NCI-H460 (cell line): ENCODE measurements around the gene CLIC5. TPM values are rescaled to one million over a fixed set of nuclear protein-coding genes. Genes with fewer than 3 reads are reported as not detected.
"Not testable (repeated sequence)": the region's sequence is repeated elsewhere in the genome, so short reads cannot be mapped to it uniquely, and the experiment has no call there.

Source experiments
- DNase-seq: peaks from one replicate; pipeline ENCODE4 v3.0.0-alpha.2; 2016; ENCODE audit warnings: low read depth; ENCODE audit errors: extremely low read depth
- total RNA-seq: library from RNA; depleted of rRNA; stranded (reverse); fragments of >200 nt; shearing (Covaris generic); gene quantifications from 2 replicates; pipeline ENCODE4 v1.2.3, GENCODE V29; 2014

Gene CLIC5
- total RNA-seq, 1 experiment from 2014 or later = not detected

DNA sequence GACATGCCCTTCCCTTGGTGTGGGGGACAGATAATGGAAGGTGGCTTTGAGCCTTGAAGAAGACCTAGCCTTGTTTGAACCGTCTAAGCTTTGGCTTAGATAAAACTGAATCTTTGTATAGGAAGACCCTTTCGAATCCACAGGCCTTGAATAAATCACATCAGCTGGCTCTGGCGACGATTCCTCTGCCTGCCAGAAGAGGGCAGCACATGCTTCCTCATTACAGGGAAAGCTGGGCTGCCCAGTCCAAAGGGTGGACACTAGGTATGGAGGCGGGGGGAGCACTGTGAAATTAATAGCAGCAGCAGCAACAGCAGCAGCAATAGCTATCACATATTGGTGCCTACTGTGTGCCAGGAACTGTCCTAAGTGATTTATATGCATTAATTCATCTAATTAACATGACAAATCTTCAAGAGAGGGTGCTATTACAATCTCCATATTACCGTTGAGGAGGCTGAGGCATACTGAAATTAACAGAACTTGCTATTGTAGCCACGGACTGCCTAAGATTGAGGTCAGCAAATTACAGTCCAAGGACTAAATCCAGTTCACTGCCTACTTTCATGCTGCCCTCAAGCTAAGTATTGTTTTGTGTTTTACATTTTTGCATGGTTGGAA lies 85.1 kb downstream of the CLIC5 start:
- DNase-seq = peak; percentile 45

DNA sequence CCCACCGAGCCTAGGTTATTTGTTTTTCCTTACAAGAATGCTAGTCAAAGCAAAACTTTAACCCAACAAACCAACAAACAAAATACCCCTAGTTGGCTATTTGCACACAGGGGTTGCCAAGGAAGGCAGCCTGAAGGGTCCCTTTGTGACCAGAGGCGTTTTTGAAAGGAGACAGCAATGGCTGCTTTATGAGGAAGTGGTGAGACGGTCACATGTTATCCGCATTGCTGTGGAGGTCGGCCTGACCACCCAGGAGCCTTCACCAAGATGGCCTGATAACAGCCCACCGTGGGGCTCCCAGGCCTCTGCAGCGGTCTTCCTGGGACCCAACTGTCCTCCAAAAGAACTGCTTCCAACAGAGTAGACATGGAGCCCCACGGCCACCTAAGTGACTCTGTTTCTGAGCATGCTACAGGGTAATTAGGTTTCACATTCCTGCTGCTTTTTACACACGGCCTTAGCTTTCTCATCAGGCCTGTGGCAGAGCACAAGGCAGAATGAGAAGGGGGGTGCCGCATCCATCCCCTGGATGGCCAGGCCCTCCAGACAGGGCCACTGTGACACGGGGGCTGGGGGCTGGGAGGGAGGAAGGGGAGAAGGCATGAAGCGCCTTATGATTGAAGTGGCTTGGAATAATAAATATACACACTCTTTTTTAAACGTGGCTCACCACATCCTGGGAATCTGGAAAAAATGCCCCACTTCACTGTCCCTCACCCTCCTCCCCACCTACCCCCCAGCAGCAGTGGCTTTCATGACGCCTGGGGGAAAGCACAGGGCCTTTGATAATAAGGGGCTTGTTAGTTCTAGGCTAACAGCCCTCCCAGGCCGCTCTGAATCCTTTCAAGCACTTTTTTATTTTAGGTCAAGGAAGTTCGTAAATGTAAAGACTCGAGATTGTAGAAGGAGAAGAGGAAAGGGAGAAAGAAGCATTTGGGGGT lies 86.0 kb downstream of the CLIC5 start:
- no peak for DNase-seq

DNA sequence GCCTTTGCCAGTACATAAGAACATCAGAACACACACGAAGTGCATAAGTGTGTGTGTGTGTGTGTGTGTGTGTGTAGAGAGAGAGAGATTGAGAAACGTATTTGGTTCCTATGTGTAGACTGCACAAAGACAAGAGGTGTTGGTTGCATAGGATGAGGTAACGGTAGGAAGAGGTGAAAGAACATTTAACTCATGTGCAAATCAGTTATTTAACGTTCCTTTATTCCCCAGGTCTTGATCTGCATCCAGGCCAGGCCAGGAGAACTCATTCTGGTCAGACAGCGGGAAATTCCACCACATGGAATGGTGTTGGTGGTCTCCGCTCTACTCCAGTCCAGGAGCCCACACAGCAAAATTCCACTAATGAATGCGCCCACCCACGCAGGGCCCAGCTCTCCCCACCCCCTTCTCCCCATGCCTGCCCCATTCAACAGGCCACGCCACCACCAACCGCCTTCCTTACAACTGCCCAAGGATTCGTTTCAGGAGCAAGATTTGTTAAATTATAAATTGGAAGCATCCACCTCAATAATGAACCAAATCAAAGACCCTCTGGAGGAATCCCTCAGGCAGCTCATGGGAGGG lies 86.8 kb downstream of the CLIC5 start:
- DNase-seq = no peak

DNA sequence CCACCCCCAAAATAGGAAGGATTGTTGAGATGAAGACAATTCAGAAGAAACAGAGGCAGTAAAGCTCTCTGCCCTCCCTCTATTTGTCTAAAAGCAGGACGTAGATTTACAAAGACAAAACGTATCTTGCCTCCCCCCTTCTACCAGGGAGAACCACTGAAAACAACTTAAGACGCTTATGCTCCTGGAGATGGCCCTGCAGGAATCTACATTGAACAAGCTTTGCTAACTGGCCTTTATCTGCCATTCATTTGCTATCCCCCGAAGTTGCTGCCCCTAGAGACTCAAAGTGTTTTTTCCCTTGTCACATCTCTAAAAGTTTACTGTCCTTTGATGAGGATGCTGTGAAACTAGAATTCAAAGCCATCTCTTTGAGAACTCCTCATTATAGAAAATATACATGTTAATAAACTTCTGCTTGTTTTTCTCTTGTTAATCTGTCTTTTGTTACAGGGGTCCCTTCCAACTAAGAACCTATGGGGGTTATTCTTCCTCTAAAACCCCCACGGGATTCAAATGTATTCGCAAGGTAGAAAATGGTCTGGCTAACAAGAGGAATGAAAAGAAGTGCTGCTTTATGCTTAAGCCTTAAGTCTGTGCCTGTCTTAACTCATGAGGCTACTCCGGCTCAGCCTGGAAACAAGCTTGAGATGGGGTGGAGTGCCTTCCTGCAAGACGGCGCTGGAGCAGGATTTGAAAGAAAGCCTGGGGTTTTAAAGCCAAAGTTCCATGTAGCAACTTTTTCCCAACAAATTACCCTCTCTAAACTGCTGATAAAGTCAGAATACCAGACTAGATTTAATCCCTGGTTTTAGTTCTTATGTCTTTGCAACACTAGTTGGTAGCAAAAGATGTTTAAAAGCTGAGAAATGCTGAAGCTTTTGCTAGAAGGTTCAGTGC lies 88.0 kb downstream of the CLIC5 start:
- no peak for DNase-seq

DNA sequence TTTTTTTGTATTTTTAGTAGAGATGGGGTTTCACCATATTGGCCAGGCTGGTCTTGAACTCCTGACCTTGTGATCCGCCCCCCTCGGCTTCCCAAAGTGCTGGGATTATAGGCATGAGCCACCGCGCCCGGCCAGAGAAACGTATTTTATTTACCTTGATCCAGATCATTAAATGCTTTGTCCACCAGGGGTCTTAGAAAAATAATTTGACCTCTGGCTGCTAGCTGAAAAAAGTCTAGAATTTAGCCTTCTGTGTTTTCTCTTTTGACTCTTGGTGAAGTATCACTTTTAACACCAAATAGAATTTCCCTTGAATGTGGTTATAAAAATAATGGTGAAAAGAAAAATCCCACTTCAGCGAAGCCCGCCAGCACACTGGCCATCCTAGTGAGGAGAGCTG lies 89.2 kb downstream of the CLIC5 start:
- DNase-seq = not testable (repeated sequence)

DNA sequence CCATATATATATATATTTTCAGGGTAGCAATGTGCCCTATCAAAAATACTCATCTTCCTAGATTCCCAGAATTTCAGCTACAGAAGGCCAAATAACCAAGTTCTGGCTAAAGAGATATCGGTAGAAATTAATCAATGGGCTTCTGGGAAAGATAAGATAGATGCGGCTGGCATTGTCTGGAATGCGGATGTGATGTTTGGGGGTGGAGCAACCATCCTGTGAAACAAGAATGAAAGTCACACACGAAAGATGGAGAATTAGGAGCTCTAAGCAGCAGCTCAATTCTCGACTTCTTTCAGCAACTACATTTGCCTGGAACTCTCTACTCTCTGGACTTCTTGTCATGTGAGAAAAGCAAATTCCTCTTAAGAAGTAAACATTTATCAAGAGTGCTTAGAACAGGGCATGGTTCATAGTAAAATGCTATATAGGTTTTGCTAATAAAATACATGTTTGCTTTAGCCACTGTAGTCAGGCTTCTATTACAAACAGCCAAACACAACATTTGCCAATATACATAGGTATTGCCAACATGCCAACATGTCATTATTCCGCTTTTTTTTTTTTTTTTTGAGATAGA lies 90.8 kb downstream of the CLIC5 start:
- DNase-seq = no peak

DNA sequence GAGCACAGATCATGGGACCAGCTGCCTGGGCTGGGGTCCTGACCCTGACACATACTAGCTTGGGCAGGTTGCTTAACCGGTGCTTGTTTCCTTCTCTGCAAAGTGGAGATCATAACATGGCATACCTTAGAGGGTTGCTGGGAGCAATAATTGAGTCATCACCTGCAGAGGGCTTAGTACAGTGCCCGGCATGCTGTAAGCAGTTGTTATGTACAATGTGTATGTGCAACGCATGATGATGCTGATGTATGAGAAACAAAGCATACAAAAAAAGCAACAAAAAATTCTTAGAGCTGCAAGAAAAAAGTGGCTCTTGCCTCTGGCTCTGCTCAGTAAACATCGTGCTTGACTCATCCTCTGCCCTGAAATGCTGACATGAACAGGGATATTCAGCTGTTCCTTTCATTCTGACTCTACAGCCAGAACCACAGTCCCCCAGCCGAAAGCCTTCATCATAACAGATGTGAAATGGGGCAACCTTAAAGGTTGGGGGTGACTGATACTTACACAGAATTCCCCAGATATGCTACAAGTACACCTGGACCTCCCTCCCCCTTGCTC lies 91.7 kb downstream of the CLIC5 start:
- no peak for DNase-seq

DNA sequence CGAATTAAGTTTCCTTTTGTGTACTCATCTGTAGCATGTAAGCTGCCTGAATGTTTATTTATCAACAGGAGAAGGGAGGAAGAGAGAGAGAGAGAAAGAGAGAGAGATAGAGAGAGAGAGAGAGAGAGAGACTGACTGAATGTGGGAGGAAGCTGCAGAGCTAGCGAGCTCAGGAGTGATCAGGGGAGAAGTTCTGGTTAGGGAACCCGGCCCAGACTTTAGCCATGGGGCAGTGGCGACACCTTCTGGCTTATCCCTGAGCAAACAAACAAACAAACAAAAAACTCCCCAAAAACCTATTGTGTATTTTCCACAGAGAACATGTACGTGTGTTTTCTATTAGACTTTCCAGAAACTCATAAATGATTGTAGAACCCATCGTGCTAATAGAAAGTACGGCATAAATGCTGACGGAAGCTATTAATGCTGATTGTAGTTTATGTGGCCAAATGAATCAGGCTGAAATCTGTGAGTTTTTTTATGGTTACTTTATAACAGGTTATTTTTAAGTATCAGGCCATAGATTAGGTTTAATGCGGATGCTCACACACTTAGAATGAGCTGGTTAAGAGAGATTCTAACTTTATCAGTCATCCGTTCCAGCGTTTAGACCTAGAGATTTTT lies 92.8 kb downstream of the CLIC5 start:
- peak; percentile 23 for DNase-seq

DNA sequence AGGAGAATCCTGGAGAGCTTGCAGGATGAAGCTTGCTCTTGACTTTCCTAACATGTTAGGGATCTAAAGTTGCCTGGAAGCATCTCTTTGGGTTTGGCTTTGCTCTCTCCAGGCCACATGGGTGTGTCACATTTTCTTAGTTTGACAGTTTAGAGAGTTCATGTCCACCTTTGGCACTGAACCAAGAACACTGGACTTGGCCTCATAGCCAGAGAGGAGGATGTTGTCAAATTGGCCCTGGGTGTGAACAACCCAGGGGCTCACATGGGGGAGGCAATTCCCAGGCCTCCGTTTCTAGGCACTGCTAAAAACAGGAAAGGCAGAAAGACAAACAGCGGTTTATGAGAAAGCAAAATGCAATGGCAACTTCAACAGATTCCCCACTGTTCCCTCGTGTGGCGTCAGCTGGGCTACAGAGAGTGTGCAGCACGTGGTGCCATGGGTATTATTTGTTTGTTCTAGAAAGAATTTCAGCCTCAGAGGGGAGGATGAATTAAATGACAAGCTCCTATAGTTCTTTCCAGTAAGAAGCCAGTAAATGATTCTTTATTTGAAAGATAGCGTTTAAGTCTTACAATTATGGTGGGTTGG lies 93.9 kb downstream of the CLIC5 start:
- DNase-seq = no peak

DNA sequence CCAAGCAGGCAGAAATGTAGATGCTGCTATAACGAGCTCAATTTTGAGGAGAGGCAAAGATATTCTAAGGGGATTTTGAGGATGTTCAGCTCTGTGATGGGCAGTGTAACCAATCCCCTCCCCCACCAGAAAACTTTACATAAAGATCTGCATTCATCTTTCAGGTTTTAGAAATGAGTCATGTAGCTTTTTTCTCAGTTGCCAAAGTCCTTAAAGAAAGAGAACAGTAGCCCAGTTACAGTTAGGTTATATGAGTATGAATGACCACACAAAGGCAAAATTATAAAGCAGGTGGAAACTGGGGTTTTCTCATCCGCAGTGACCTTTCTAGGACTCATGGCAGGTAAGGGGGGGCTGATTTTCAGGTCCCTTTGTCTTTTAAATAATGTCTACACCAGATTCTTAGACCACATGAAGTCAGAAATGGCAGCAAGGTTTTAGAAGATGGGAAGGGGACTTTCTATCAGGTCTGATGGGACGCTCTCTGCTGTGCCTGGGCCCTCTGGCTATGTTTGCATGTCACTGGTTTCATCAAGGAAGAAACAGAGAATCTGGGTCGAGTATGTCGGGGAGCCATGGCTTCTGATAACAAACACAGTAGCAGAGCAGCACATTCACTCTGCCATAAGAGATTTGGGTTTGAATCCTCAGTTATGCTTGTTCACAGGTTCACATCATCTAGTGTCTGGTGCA lies 94.7 kb downstream of the CLIC5 start:
- no peak for DNase-seq

DNA sequence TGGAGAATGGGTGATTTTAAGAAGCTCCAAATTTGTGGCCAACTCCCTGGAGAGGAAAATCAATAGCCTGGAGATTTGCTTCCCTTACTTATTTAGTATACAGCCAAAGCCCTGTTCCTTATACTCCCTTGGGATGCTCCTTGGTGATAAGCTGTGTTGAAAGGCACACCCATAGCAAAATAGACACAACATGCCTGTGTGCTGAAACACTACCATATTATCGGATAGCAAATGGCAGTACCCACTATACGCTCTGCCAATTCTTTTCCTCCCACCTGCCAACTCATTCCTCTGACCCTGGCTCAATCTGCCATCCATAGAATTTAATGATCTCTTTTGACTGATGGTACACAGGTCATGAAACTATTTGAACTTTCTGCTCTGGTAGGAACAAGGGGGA lies 98.2 kb downstream of the CLIC5 start:
- no peak for DNase-seq

DNA sequence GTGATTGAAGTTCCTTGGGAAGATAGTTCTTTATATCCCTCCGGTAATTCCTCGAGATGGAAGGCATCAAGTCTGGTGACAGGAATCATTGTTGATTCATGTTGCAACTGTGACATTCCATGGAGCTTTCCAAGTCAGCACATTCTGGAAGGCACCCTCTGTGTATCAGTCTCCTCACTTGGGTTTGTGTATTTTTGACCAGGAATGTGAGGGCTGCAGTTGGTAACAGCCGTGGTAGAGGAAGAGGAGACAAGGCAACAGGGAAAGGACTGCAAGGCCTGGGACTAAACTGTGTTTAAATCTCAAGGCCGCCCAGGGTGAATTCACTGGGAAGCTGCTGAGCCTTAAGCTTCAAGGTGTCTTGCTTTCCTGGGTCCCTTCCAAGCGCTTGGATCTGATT lies 99.0 kb downstream of the CLIC5 start:
- no peak for DNase-seq

DNA sequence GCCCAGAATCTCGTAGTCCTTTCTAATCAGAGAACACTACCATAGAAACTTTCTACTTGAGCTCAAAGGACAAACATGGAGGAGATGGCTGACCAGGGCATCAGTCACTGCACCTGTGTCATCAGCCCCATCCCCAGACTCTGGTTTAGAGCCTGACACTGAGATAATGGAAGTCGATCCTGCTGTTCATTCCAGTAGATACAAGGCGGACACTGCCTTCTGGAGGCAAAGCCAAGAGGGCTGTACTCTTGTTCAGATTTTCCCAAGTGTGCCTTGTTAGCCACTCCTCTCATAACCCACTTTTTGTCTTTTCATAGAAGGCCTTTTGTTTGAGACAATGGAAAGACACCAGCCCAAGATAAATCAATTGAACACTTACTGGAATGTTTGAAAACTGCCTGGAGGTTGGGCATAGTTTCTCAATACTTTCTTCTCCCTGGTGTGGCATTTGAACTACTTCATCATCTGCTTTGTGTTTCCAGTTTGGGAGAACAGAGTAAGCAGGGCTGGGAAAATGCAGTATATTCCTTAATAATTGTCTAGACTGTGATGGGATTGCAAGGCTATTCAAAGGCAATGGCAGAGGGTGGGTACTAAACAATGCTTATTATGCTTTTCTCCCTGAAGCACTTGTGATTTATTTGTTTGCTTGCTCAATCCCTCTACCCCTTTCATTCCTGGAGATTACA lies 99.7 kb downstream of the CLIC5 start:
- no peak for DNase-seq

DNA sequence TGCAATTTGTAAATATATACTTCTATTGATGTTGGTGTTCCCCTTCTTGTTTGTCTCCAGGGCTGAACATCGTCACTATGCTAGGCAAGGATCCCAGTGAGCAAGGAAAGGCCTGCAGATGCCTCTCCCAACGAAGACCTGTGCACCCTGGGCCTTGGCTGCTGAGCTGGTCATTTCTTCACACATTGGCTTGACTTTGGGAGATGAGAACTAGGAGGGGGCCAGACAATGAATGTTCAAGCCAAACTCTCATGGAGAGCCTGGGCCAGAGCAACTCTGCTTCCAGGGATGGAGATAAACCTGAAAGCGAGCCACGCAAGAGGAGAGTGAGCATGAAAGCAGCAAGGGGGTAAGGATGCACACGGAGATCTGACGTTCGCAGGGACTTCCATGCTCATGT lies 104.0 kb downstream of the CLIC5 start:
- no peak for DNase-seq

DNA sequence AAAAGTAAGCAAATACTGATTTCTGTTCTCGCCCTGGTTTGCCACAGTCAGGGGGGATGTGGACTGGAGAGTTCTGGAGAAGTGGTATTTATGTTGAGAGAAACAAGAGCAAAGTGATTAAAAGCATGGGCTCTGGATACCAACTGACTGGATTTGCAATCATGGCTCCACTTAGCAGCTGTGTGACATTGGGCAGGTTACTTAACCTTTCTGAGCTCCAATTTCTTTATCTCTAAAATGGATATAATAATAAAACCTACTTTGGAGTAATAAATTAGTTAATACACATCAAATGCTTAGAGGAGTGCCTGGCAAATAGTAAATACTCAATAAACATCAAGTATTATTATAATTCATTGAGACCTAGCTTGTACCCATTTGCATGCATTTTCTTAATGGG lies 111.7 kb downstream of the CLIC5 start:
- no peak for DNase-seq

DNA sequence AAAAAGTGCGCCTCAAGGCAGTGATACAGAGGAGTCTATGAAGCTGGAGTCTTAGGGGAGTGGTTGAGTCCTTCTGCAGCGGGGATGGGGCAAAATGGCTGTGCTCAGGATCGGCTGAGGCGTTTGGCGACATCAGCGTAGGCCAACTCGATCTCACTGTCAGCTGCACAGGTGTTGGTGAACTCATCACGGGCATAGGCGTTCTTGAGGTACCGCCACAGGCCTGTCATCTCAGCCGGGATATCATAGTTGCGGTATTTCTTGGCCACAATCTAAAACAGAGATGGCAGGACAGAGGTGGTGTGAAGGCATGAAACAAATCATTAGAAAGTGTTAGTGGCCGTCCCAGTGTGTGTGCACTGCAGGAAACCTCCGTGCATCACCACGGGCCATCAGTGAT lies 112.7 kb downstream of the CLIC5 start:
- no peak for DNase-seq

DNA sequence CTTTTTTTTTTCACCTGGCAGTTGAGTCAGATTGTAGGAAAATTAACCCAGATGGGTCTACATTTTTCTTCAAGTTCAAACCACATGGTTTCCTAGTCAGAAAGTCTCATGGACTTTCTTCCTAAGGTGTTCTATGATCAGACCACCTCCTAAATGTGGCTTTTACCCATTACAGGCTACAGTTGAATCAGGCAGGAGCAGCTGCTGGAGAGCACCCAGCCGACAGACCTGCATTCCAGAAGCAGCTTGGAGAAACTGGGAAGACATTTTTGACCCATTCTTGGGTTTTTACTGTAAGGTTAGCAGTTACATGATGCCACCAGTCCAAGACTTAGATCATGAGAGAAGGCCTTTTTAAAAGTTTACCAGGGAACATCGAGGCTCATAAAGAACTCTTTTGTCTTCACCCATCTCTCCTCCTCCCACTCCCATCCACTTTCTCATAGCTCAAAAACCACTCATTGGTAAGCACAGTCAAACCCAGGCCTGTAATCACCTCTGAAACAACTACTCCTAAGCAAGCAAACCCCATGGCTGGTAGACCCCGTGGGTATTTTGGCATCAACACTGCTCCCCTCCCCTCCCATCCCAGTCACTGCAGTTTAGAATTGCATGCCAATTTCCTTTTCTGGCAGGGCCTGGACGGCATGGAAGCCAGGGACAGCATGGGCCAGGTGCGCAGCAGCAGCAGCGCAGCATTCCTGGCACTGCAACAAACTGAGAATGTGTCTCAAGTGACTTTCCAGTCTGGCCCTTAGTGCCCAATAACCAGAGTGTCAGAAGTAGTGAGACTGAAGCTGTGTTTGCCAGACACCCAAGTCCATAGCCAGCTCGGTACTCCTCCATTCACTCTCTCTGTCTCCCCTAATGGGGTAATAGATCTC lies 113.7 kb downstream of the CLIC5 start:
- no peak for DNase-seq
